Glutamatergic neuron (in vitro differentiated cells): ENCODE data around the gene PTPRQ. TPM values are rescaled to one million over a fixed set of nuclear protein-coding genes. Genes with fewer than 3 reads are reported as not detected.

Experiments used
- DNase-seq: peaks from one replicate; pipeline ENCODE4 v3.0.0; 2022
- H3K27ac Mint-ChIP-seq: one replicate; pipeline ENCODE4 v1.8.0; 2020; ENCODE audit warnings: mild to moderate bottlenecking, mixed read lengths, inconsistent platforms; ENCODE audit not compliant: unreplicated experiment
- H3K27me3 Mint-ChIP-seq: one replicate; pipeline ENCODE4 v1.8.0; 2020; ENCODE audit warnings: mild to moderate bottlenecking, moderate library complexity, mixed read lengths, inconsistent platforms; ENCODE audit not compliant: unreplicated experiment
- H3K36me3 Mint-ChIP-seq: one replicate; pipeline ENCODE4 v1.8.0; 2020; ENCODE audit warnings: mild to moderate bottlenecking, mixed read lengths, inconsistent platforms; ENCODE audit not compliant: unreplicated experiment
- H3K4me1 Mint-ChIP-seq: one replicate; pipeline ENCODE4 v1.8.0; 2020; ENCODE audit warnings: mild to moderate bottlenecking, low read depth, mixed read lengths, inconsistent platforms; ENCODE audit not compliant: unreplicated experiment
- H3K4me3 Mint-ChIP-seq: one replicate; pipeline ENCODE4 v1.8.0; 2020; ENCODE audit warnings: mild to moderate bottlenecking, mixed read lengths, inconsistent platforms; ENCODE audit not compliant: unreplicated experiment
- H3K9me3 Mint-ChIP-seq: one replicate; pipeline ENCODE4 v1.8.0; 2020; ENCODE audit warnings: mild to moderate bottlenecking, moderate library complexity, mixed read lengths, inconsistent platforms; ENCODE audit not compliant: unreplicated experiment
- CTCF ChIP-seq: fragments of 200-600 bp; sonication (generic); IDR thresholded peaks from one replicate; pipeline ENCODE4 v1.5.0; 2021; ENCODE audit not compliant: partially characterized antibody, unreplicated experiment
- total RNA-seq: library from RNA; stranded (reverse); fragmentation: NEBNext Ultra II Directional; extraction: Animal tissue kit (Norgen Biotek cat#: 25700); gene quantifications from one replicate; pipeline ENCODE4 v1.2.1, GENCODE V29; 2021; ENCODE audit not compliant: unreplicated experiment

Gene PTPRQ
- total RNA-seq, 1 donor from 2014 or later: not detected

DNA sequence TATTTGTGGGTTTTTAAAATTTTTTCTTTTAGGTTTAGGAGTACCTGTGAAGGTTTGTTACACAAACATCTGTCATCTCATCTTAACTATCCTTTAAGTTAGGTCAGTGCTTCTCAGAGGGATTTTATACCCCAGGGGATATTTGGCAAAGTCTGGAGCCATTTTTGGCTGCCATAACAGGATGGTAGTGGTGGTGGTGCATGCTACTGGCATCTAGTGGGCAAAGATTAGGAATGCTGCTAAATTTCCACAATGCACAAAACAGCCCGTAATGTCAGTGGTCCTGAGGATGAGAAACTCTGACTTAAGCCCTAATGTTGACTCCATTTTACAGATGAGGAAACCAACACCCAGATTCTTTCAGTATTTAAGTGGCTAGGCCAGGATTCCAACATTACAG is 178.2 kb downstream of the PTPRQ start:
- no peak for TF ChIP-seq CTCF
- no peak for DNase-seq

DNA sequence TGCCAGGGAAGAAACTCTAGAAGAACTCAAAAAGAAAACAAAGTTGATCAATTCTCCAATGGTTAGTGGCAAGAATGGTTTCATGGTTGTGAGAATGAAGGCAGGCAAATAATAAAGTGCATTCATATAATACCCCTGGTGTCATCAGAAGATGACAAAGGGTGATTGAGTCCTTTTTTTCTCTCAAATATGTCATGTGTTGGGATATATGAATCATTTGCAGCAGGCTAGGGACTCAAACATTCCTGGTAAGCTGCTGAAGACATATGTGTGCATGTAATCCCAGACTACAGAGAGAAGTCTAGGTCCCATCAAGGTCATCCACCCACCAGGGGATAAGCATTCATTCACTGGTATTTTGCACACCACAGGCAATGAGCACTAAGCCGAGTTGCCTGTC is 181.0 kb downstream of the PTPRQ start:
- Mint-ChIP-seq H3K27ac (no peak overlapping the region), H3K36me3 (no peaks in the 10 kb centered on the region), H3K4me3 (no peak overlapping the region), H3K27me3 (no peaks in the 10 kb centered on the region), H3K9me3 (no peaks in the 10 kb centered on the region), H3K4me1 (no peaks in the 10 kb centered on the region)
- DNase-seq: no peak
- no peak for TF ChIP-seq CTCF

More for the DNA sequence above, 178.2 kb downstream of the PTPRQ start:
- no peaks in the 10 kb centered on the region for H3K9me3 Mint-ChIP-seq
- no peaks in the 10 kb centered on the region for H3K36me3 Mint-ChIP-seq
- no peaks in the 10 kb centered on the region for H3K4me1 Mint-ChIP-seq
- no peak overlapping the region for H3K27ac Mint-ChIP-seq
- H3K4me3 Mint-ChIP-seq: no peak overlapping the region
- H3K27me3 Mint-ChIP-seq: no peaks in the 10 kb centered on the region

GRCh38 chr12:80625901-80626300 is 181.9 kb downstream of the PTPRQ start:
- Mint-ChIP-seq H3K27ac (no peak overlapping the region), H3K4me1 (no peaks in the 10 kb centered on the region), H3K4me3 (no peak overlapping the region), H3K9me3 (no peaks in the 10 kb centered on the region), H3K27me3 (no peaks in the 10 kb centered on the region), H3K36me3 (no peaks in the 10 kb centered on the region)
- DNase-seq: no peak
- no peak for TF ChIP-seq CTCF

GRCh38 chr12:80627782-80628181 is 183.7 kb downstream of the PTPRQ start:
- no peak for TF ChIP-seq CTCF
- Mint-ChIP-seq H3K4me3 (no peak overlapping the region), H3K4me1 (no peaks in the 10 kb centered on the region), H3K9me3 (no peaks in the 10 kb centered on the region), H3K27me3 (no peaks in the 10 kb centered on the region), H3K36me3 (no peaks in the 10 kb centered on the region), H3K27ac (no peak overlapping the region)
- no peak for DNase-seq

DNA sequence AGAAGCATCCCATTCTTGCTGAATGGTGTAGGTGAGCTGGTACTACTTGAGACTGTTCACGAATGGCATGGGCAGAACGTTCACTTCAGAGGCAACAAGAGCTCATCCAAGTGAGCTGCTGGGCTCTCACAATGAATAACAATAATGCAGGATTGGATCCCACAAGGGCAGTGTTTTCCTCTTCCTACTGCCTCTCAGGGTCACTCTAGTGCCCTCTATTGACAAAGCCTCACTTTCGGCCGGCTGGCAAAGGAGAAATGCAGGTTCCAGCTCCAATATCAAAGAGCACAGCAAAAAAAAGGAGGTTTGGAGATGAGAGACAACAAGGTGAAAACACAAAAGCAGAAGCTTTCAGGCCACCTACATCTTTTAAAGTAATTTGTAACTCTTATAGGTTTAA is 188.8 kb downstream of the PTPRQ start:
- TF ChIP-seq CTCF: no peak
- Mint-ChIP-seq H3K9me3 (no peaks in the 10 kb centered on the region), H3K27ac (no peak overlapping the region), H3K4me1 (no peaks in the 10 kb centered on the region), H3K27me3 (peaks cover 1% of the 10 kb centered on the region), H3K36me3 (no peaks in the 10 kb centered on the region), H3K4me3 (no peak overlapping the region)
- DNase-seq: peak; percentile 58
